WTC11 (cell line): ENCODE measurements around the gene DEDD2. TPM values are rescaled to one million over a fixed set of nuclear protein-coding genes. Genes with fewer than 3 reads are reported as not detected.

Source experiments
- ATAC-seq: fragments of 200-7000 bp; cut with Tn5 transposase; 2 replicates; pipeline ENCODE4 v1.10.0; 2021; ENCODE audit warnings: mild to moderate bottlenecking, moderate library complexity
- CTCF ChIA-PET: fragments of 300-600 bp; sonication (Branson Sonifier 250); formaldehyde crosslinking; loops from one replicate; lab custom pipeline; 2021; ENCODE audit warnings: antibody characterized with exemption; lab: Charles Lee
- POLR2A ChIA-PET: fragments of 350-600 bp; sonication (Branson Sonifier 250); formaldehyde crosslinking; loops from one replicate; lab custom pipeline; 2021; ENCODE audit warnings: antibody characterized with exemption; lab: Charles Lee
- DNase-seq: peaks from one replicate; pipeline ENCODE4 v3.0.0; 2021; ENCODE audit warnings: low spot score
- H3K27ac Mint-ChIP-seq: 2 replicates; pipeline ENCODE4 v1.8.0; 2021; ENCODE audit warnings: mixed read lengths
- H3K27me3 Mint-ChIP-seq: 2 replicates; pipeline ENCODE4 v1.8.0; 2021; ENCODE audit warnings: low read depth, mild to moderate bottlenecking, moderate library complexity, mixed read lengths
- H3K36me3 Mint-ChIP-seq: 2 replicates; pipeline ENCODE4 v1.8.0; 2021; ENCODE audit warnings: mixed read lengths
- H3K4me1 Mint-ChIP-seq: 2 replicates; pipeline ENCODE4 v1.8.0; 2022; ENCODE audit warnings: mixed read lengths
- H3K4me3 Mint-ChIP-seq: 2 replicates; pipeline ENCODE4 v1.8.0; 2021; ENCODE audit warnings: mild to moderate bottlenecking, moderate library complexity, mixed read lengths
- H3K9me3 Mint-ChIP-seq: 2 replicates; pipeline ENCODE4 v1.8.0; 2021; ENCODE audit warnings: mixed read lengths
- ATF3 ChIP-seq: sonication (generic); formaldehyde crosslinking; conservative IDR thresholded peaks from 2 replicates; pipeline ENCODE4 v1.8.1; 2022; ENCODE audit warnings: mild to moderate bottlenecking, missing genetic modification reagents
- CREB1 ChIP-seq: sonication (generic); formaldehyde crosslinking; IDR thresholded peaks from 2 replicates; pipeline ENCODE4 v1.8.0; 2023; ENCODE audit warnings: mild to moderate bottlenecking, missing genetic modification reagents
- FOXJ3 ChIP-seq: sonication (generic); formaldehyde crosslinking; IDR thresholded peaks from 2 replicates; pipeline ENCODE4 v1.9.0; 2021; ENCODE audit warnings: missing genetic modification reagents, mild to moderate bottlenecking, borderline replicate concordance
- FOXK1 ChIP-seq: sonication (generic); formaldehyde crosslinking; IDR thresholded peaks from 2 replicates; pipeline ENCODE4 v1.8.0; 2022; ENCODE audit warnings: mild to moderate bottlenecking, moderate library complexity, missing genetic modification reagents
- FOXP1 ChIP-seq: sonication (generic); formaldehyde crosslinking; IDR thresholded peaks from 2 replicates; pipeline ENCODE4 v1.8.0; 2022; ENCODE audit warnings: missing genetic modification reagents, mild to moderate bottlenecking, moderate library complexity, borderline replicate concordance
- HMGA2 ChIP-seq: fragments of 250-450 bp; sonication (Bioruptor Pico); IDR thresholded peaks from 2 replicates; pipeline ENCODE4 v1.4.0; 2021; ENCODE audit warnings: mild to moderate bottlenecking, moderate library complexity
- HMGXB4 ChIP-seq: sonication (generic); formaldehyde crosslinking; IDR thresholded peaks from 2 replicates; pipeline ENCODE4 v1.8.1; 2023; ENCODE audit warnings: mild to moderate bottlenecking, moderate library complexity, missing genetic modification reagents
- MAX ChIP-seq: sonication (generic); formaldehyde crosslinking; IDR thresholded peaks from 2 replicates; pipeline ENCODE4 v1.8.0; 2022; ENCODE audit warnings: mild to moderate bottlenecking, missing genetic modification reagents
- NFATC4 ChIP-seq: fragments of 250-450 bp; sonication (Bioruptor Pico); IDR thresholded peaks from 2 replicates; pipeline ENCODE4 v1.9.0; 2021; ENCODE audit warnings: mild to moderate bottlenecking
- PRDM15 ChIP-seq: sonication (generic); formaldehyde crosslinking; IDR thresholded peaks from 2 replicates; pipeline ENCODE4 v1.8.0; 2022; ENCODE audit warnings: missing genetic modification reagents
- ZNF138 ChIP-seq: sonication (generic); formaldehyde crosslinking; conservative IDR thresholded peaks from 2 replicates; pipeline ENCODE4 v1.8.1; 2022; ENCODE audit warnings: mild to moderate bottlenecking, moderate library complexity, missing genetic modification reagents
- ZNF317 ChIP-seq: sonication (generic); formaldehyde crosslinking; IDR thresholded peaks from 2 replicates; pipeline ENCODE4 v1.8.1; 2023; ENCODE audit warnings: low read depth, mild to moderate bottlenecking, moderate library complexity, missing genetic modification reagents, borderline replicate concordance
- ZNF425 ChIP-seq: fragments of 250-450 bp; sonication (Bioruptor Pico); conservative IDR thresholded peaks from 2 replicates; pipeline ENCODE4 v1.9.0; 2021; ENCODE audit warnings: mild to moderate bottlenecking
- ZNF532 ChIP-seq: fragments of 250-450 bp; sonication (Bioruptor Pico); IDR thresholded peaks from 2 replicates; pipeline ENCODE4 v1.9.0; 2021; ENCODE audit warnings: mild to moderate bottlenecking, borderline replicate concordance
- total RNA-seq: library from RNA; stranded (reverse); gene quantifications from 3 replicates; pipeline ENCODE4 v1.2.3, GENCODE V29; 2021
- TF ChIP-seq, protein P1 (sequence below): fragments of 250-450 bp; sonication (Bioruptor Pico); IDR thresholded peaks from 2 replicates; pipeline ENCODE4 v2.1.2; 2022; ENCODE audit warnings: mild to moderate bottlenecking, moderate library complexity

Gene DEDD2
- total RNA-seq, 1 experiment from 2014 or later = 37.7 TPM

GRCh38 chr19:42156571-42156970, 60.9 kb downstream of the DEDD2 start:
- ATAC-seq (no peak), DNase-seq (no peak)
- peaks cover 31% of the 10 kb centered on the region for H3K4me1 Mint-ChIP-seq
- H3K27ac Mint-ChIP-seq = no peak overlapping the region; the same call in 1 of the 2 replicates
- POLR2A ChIA-PET = no interaction called here
- H3K36me3 Mint-ChIP-seq = no peaks in the 10 kb centered on the region
- H3K4me3 Mint-ChIP-seq = no peak overlapping the region
- TF ChIP-seq FOXJ3 (no peak), HMGXB4 (CRISPR knock-in tag) (no peak), ATF3 (CRISPR knock-in tag) (no peak), ZNF425 (CRISPR knock-in tag) (no peak), NFATC4 (CRISPR knock-in tag) (no peak), FOXK1 (no peak), ZNF317 (CRISPR knock-in tag) (no peak), PRDM15 (CRISPR knock-in tag) (no peak), FOXP1 (no peak), HMGA2 (CRISPR knock-in tag) (no peak), ZNF532 (no peak), CREB1 (CRISPR knock-in tag) (no peak), MAX (no peak), ZNF138 (CRISPR knock-in tag) (no peak)
- TF ChIP-seq, protein P1, sequence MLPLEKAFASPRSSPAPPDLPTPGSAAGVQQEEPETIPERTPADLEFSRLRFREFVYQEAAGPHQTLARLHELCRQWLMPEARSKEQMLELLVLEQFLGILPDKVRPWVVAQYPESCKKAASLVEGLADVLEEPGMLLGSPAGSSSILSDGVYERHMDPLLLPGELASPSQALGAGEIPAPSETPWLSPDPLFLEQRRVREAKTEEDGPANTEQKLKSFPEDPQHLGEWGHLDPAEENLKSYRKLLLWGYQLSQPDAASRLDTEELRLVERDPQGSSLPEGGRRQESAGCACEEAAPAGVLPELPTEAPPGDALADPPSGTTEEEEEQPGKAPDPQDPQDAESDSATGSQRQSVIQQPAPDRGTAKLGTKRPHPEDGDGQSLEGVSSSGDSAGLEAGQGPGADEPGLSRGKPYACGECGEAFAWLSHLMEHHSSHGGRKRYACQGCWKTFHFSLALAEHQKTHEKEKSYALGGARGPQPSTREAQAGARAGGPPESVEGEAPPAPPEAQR = no peak
- TF ChIP-seq, all 79 proteins: peak for 0
- Mint-ChIP-seq H3K9me3 (no peaks in the 10 kb centered on the region), H3K27me3 (peaks cover 44% of the 10 kb centered on the region)
- CTCF ChIA-PET = interaction anchor here (1.2 to 2.4 kb wide), 2 partner anchors 19 to 214 kb away, joined by 3 to 11 read pairs; no protein-coding TSS in a partner anchor
